Vagina (tissue), 2 donors: ENCODE data around the gene TRIM24. TPM values are rescaled to one million over a fixed set of nuclear protein-coding genes. Genes with fewer than 3 reads are reported as not detected.

Experiments used
- DNase-seq, 2 donors: peaks; one replicate each; pipeline ENCODE4 v3.0.0-alpha.2; 2017; ENCODE audit errors: extremely low spot score in 2 of 2
- H3K27ac ChIP-seq: fragments of 200-600 bp; sonication (generic); one replicate; pipeline ENCODE4 v1.5.1; 2019
- H3K27me3 ChIP-seq: fragments of 200-600 bp; sonication (generic); one replicate; pipeline ENCODE4 v1.5.1; 2019
- H3K36me3 ChIP-seq, 2 donors: fragments of 200-600 bp; sonication (generic); one replicate each; pipeline ENCODE4 v1.5.1; 2017 to 2019
- H3K4me1 ChIP-seq: fragments of 200-600 bp; sonication (generic); one replicate; pipeline ENCODE4 v1.5.1; 2019
- H3K4me3 ChIP-seq, 2 donors: fragments of 200-600 bp; sonication (generic); 1 replicate in 1 of 2; 2 replicates in 1 of 2; pipeline ENCODE4 v1.5.1; 2016 to 2019
- H3K9me3 ChIP-seq: fragments of 200-600 bp; sonication (generic); one replicate; pipeline ENCODE4 v1.5.1; 2019
- POLR2A ChIP-seq, 2 donors: fragments of 450-650 bp; IDR thresholded peaks; one replicate each; pipeline ENCODE4 v1.6.1; 2017; ENCODE audit warnings: antibody characterized with exemption in 2 of 2, mild to moderate bottlenecking in 2 of 2, moderate library complexity in 2 of 2
- POLR2AphosphoS5 ChIP-seq, 2 donors: sonication (generic); formaldehyde crosslinking; IDR thresholded peaks; one replicate each; pipeline ENCODE4 v1.9.0; 2017; ENCODE audit warnings: antibody characterized with exemption in 2 of 2, mild to moderate bottlenecking in 2 of 2, low read depth in 1 of 2; ENCODE audit not compliant: insufficient read depth in 1 of 2
- intact Hi-C: fragments of 100-400 bp; cut with DNase I; formaldehyde crosslinking; loops from one replicate; pipeline ENCODE4 v1.15.1; 2023
- total RNA-seq: library from RNA; depleted of rRNA; stranded (reverse); fragments of >200 nt; gene quantifications from one replicate; pipeline ENCODE4 v1.2.3, GENCODE V29; 2016
- TF ChIP-seq, protein P1 (sequence below), 3 experiments: fragments of 450-650 bp in 2 of 3; fragments of 200-600 bp in 1 of 3; sonication (generic) in 1 of 3; IDR thresholded peaks; one replicate each; pipeline ENCODE4 v1.5.1; 2017 to 2019; ENCODE audit warnings: antibody characterized with exemption in 3 of 3, mild to moderate bottlenecking in 2 of 3, moderate library complexity in 2 of 3

TRIM24 gene
- total RNA-seq, 1 donor from 2014 or later = 12.5 TPM

DNA sequence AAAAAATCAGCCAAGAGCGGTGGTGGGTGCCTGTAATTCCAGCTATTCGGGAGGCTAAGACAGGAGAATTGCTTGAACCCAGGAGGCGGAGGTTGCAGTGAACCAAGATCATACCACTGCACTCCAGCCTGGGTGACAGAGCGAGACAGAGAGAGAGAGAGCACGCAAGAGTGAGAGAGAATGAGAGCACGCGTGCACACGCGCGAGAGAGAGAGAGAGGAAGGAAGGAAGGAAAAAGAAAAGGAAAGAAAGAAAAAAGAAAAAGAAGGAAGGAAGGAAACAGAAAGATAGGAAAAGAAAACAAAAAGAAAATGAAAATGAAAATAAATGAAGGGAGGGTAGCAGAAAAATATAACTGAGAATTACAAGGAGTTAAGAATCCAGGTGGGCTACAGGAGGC is 158.4 kb downstream of the TRIM24 start:
- H3K27ac ChIP-seq = no peak overlapping the region
- H3K27me3 ChIP-seq = no peaks in the 10 kb centered on the region
- no peak overlapping the region for H3K4me3 ChIP-seq
- H3K4me1 ChIP-seq = no peaks in the 10 kb centered on the region
- no peaks in the 10 kb centered on the region for H3K9me3 ChIP-seq
- no peaks in the 10 kb centered on the region for H3K36me3 ChIP-seq
- intact Hi-C loops = no loop called here
- TF ChIP-seq POLR2AphosphoS5 (IDR thresholded peaks at IDR 0.05; ENCODE audit: insufficient read depth in 1 of 2, low read depth in 1 of 2) (no peak), POLR2A (IDR thresholded peaks at IDR 0.05) (no peak)
- TF ChIP-seq, protein P1, sequence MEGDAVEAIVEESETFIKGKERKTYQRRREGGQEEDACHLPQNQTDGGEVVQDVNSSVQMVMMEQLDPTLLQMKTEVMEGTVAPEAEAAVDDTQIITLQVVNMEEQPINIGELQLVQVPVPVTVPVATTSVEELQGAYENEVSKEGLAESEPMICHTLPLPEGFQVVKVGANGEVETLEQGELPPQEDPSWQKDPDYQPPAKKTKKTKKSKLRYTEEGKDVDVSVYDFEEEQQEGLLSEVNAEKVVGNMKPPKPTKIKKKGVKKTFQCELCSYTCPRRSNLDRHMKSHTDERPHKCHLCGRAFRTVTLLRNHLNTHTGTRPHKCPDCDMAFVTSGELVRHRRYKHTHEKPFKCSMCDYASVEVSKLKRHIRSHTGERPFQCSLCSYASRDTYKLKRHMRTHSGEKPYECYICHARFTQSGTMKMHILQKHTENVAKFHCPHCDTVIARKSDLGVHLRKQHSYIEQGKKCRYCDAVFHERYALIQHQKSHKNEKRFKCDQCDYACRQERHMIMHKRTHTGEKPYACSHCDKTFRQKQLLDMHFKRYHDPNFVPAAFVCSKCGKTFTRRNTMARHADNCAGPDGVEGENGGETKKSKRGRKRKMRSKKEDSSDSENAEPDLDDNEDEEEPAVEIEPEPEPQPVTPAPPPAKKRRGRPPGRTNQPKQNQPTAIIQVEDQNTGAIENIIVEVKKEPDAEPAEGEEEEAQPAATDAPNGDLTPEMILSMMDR (IDR thresholded peaks at IDR 0.05) = no peak
- no peak for DNase-seq

DNA sequence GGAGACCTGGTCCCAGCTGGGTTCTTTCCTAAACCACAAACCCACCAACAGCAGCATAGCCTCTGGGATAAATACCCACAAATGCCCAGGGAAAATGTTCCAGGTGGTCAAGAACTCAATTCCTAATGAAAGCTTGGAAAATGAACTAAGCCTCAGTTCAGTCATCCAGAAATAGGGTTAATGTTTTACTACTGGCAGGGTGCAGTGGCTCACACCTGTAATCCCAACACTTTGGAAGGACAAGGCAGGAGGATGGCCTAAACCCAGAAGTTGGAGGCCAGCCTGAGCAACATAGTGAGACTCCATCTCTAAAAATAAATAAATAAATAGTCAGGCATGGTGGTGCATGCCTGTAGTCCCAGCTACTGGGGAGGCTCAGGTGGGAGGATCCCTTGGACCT is 158.9 kb downstream of the TRIM24 start:
- TF ChIP-seq, protein P1 (IDR thresholded peaks at IDR 0.05) = no peak
- TF ChIP-seq POLR2AphosphoS5 (IDR thresholded peaks at IDR 0.05; ENCODE audit: insufficient read depth in 1 of 2, low read depth in 1 of 2) (no peak), POLR2A (IDR thresholded peaks at IDR 0.05) (no peak)
- Histone ChIP-seq H3K4me1 (no peaks in the 10 kb centered on the region), H3K9me3 (no peaks in the 10 kb centered on the region), H3K4me3 (no peak overlapping the region), H3K27ac (no peak overlapping the region), H3K36me3 (no peaks in the 10 kb centered on the region), H3K27me3 (no peaks in the 10 kb centered on the region)
- DNase-seq = no peak
- intact Hi-C loops = no loop called here

DNA sequence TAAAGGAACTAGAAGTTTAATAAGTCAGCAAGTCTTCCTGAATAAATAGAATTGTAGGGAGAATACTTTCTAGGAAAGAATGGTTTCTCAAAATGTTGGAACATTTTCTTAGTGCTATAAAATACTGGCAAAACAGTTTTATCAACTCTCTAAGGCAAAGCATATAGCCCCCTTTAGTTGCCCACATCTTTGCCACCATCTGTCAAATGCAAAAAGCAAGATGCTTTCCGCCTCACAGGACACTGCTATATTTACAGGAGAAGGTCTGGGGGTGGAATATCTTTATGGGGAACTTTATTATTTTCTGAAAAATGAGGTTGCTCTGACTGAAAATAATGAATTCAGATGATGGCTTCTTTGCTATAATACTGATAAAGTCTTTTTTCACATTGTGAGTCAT is 162.8 kb downstream of the TRIM24 start:
- TF ChIP-seq POLR2AphosphoS5 (IDR thresholded peaks at IDR 0.05; ENCODE audit: insufficient read depth in 1 of 2, low read depth in 1 of 2) (no peak), POLR2A (IDR thresholded peaks at IDR 0.05) (no peak)
- TF ChIP-seq, protein P1 (IDR thresholded peaks at IDR 0.05) = no peak
- Histone ChIP-seq H3K27ac (no peak overlapping the region), H3K9me3 (no peaks in the 10 kb centered on the region), H3K4me3 (no peak overlapping the region), H3K36me3 (no peaks in the 10 kb centered on the region), H3K4me1 (no peaks in the 10 kb centered on the region), H3K27me3 (no peaks in the 10 kb centered on the region)
- no peak for DNase-seq
- intact Hi-C loops = no loop called here

DNA sequence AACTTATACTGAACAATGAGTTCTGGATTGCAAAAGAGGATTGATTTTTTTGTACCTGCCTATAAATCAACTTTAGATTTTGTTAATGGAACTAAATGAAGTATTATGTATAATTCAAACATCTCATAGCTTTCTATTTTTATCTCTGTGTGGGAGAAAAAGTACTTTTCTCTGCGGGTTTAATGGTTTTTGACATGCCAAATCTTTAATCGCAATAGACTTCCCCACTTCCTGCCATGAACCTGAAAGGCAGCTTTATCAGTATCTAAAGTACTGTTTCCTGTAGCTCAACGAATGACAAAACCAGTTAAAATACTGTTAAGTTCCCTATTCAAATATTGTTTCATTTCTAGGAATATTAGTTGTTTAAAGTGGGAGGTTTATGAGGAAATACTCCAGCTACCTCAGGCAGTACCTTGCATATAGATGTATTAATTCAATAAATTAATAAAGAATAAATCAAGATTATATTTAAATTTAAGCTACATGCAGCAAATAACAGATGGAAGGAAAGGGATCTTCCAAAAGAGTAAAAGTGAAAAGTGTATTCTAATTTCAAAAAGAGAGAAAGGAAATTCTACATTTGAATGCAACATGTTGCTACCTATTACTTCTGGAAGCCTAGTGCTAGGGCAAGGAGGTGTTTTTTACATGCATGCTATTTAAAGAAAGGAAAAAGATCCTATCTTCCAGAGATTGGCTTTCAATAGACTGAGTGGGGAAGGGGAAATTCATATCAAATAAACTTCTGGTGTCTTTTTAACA is 165.2 kb downstream of the TRIM24 start:
- Histone ChIP-seq H3K4me1 (no peaks in the 10 kb centered on the region), H3K36me3 (no peaks in the 10 kb centered on the region), H3K4me3 (no peak overlapping the region), H3K27ac (no peak overlapping the region), H3K27me3 (no peaks in the 10 kb centered on the region), H3K9me3 (no peaks in the 10 kb centered on the region)
- no peak for DNase-seq
- no peak for TF ChIP-seq POLR2A (IDR thresholded peaks at IDR 0.05)
- TF ChIP-seq POLR2AphosphoS5 (IDR thresholded peaks at IDR 0.05; ENCODE audit: insufficient read depth in 1 of 2, low read depth in 1 of 2) = no peak
- TF ChIP-seq, protein P1 (IDR thresholded peaks at IDR 0.05) = no peak
- intact Hi-C loops = no loop called here

DNA sequence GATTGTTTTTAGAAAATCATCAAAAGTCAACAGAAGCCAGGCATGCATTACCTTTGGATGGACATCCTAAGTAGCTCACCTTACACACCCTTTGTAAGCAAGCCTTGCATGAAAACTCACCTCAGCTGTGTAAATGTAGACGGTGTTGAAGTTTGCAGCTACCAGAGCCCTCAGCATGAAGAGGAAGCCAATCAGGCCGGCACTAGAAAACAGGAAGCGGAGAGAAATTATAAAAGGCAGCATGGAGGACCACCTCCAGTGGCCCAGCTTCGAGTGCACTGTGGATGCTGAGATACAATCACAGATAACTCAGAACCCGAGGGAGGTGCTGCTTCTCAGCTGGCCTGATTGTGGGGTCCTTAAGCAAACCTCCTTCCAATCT is 165.8 kb downstream of the TRIM24 start:
- Histone ChIP-seq H3K4me1 (no peaks in the 10 kb centered on the region), H3K4me3 (no peak overlapping the region), H3K27me3 (no peaks in the 10 kb centered on the region), H3K9me3 (no peaks in the 10 kb centered on the region), H3K27ac (no peak overlapping the region), H3K36me3 (no peaks in the 10 kb centered on the region)
- TF ChIP-seq, protein P1 (IDR thresholded peaks at IDR 0.05) = no peak
- TF ChIP-seq POLR2AphosphoS5 (IDR thresholded peaks at IDR 0.05; ENCODE audit: insufficient read depth in 1 of 2, low read depth in 1 of 2) (no peak), POLR2A (IDR thresholded peaks at IDR 0.05) (no peak)
- intact Hi-C loops = no loop called here
- DNase-seq = no peak
